GM18505 (cell line): Measurements from ENCODE around the gene ADARB2.

Experiments
- ATAC-seq: cut with Tn5 transposase; IDR thresholded peaks from one replicate; pipeline ENCODE4 v1.9.1; 2021; ENCODE audit not compliant: unreplicated experiment
- POLR2A ChIP-seq: IDR thresholded peaks from 4 replicates; pipeline ENCODE4 v1.6.1; 2011; ENCODE audit warnings: borderline replicate concordance; ENCODE audit not compliant: insufficient read depth, insufficient read length; ENCODE audit errors: extremely low read depth

The ADARB2 gene

GRCh38 chr10:1134156-1134555 lies 603.2 kb downstream of the ADARB2 start:
- no peak for TF ChIP-seq POLR2A

GRCh38 chr10:1133495-1134045 lies 603.8 kb downstream of the ADARB2 start:
- no peak for ATAC-seq
- no peak for TF ChIP-seq POLR2A

More at GRCh38 chr10:1134156-1134555, 603.2 kb downstream of the ADARB2 start:
- no peak for ATAC-seq

- no peak for ATAC-seq
- TF ChIP-seq POLR2A, result no peak
Observed at GRCh38 chr10:1132584-1132983, 604.7 kb downstream of the ADARB2 start.

GRCh38 chr10:1130995-1131790 lies 606.1 kb downstream of the ADARB2 start:
- ATAC-seq, result no peak
- no peak for TF ChIP-seq POLR2A

- TF ChIP-seq POLR2A, result no peak
- ATAC-seq, result no peak
Observed at GRCh38 chr10:1130226-1130625, 607.1 kb downstream of the ADARB2 start.

- TF ChIP-seq POLR2A, result no peak
- ATAC-seq, result no peak
Observed at GRCh38 chr10:1128649-1129048, 608.7 kb downstream of the ADARB2 start.

- no peak for ATAC-seq
- no peak for TF ChIP-seq POLR2A
Observed at GRCh38 chr10:1128115-1128514, 609.2 kb downstream of the ADARB2 start.

GRCh38 chr10:1127629-1128028 lies 609.7 kb downstream of the ADARB2 start:
- no peak for ATAC-seq

More at GRCh38 chr10:1127629-1128028, 609.7 kb downstream of the ADARB2 start:
- TF ChIP-seq POLR2A, result no peak
